Stimulated activated CD8-positive, alpha-beta memory T cell treated with anti-CD3 and anti-CD28 coated beads, Interleukin-15, amount 100 ng/mL, for 24 hours (primary cell): ENCODE results near the gene SRSF10.
"Not testable (repeated sequence)": the region's sequence is repeated elsewhere in the genome, so short reads cannot be mapped to it uniquely, and the experiment has no call there.

Experiments used
- DNase-seq: peaks from one replicate; pipeline ENCODE4 v3.0.0-alpha.2; 2020; ENCODE audit warnings: low read depth

Gene SRSF10

GRCh38 chr1:23979881-23980727 lies at the start of gene SRSF10:
Gene SRSF10 (minus strand): TSS chr1:23980327. CDS start chr1:23980255, 72 bp downstream.
- DNase-seq: peak; percentile 87

GRCh38 chr1:24027838-24028468 lies 47.8 kb upstream of the SRSF10 start:
- DNase-seq: no peak

- DNase-seq: no peak
Measured at GRCh38 chr1:24022581-24023361, 42.6 kb upstream of the SRSF10 start.

- DNase-seq: no peak
Measured at GRCh38 chr1:24021403-24022266, 41.5 kb upstream of the SRSF10 start.

GRCh38 chr1:24020470-24020869 lies 40.3 kb upstream of the SRSF10 start:
- DNase-seq: no peak

GRCh38 chr1:24020025-24020424 lies 39.9 kb upstream of the SRSF10 start:
- DNase-seq: no peak

GRCh38 chr1:24018611-24019580 lies 38.8 kb upstream of the SRSF10 start:
- no peak for DNase-seq

GRCh38 chr1:24015221-24016210 lies 35.4 kb upstream of the SRSF10 start:
- DNase-seq: no peak

GRCh38 chr1:24012878-24013277 lies 32.8 kb upstream of the SRSF10 start:
- DNase-seq: not testable (repeated sequence)

- DNase-seq: no peak
Measured at GRCh38 chr1:24010650-24011049, 30.5 kb upstream of the SRSF10 start.

- no peak for DNase-seq
Measured at GRCh38 chr1:24009406-24009805, 29.3 kb upstream of the SRSF10 start.

GRCh38 chr1:24008574-24009184 lies 28.6 kb upstream of the SRSF10 start:
- DNase-seq: not testable (repeated sequence)

- DNase-seq: no peak
Measured at GRCh38 chr1:24007079-24007478, 27.0 kb upstream of the SRSF10 start.

GRCh38 chr1:24005163-24005562 lies 25.0 kb upstream of the SRSF10 start:
- no peak for DNase-seq

GRCh38 chr1:24004132-24004531 lies 24.0 kb upstream of the SRSF10 start:
- DNase-seq: no peak

GRCh38 chr1:24003331-24003972 lies 23.3 kb upstream of the SRSF10 start:
- DNase-seq: no peak

- no peak for DNase-seq
Measured at GRCh38 chr1:24002695-24003094, 22.6 kb upstream of the SRSF10 start.

- DNase-seq: no peak
Measured at GRCh38 chr1:23999156-23999671, 19.1 kb upstream of the SRSF10 start.
